Liver (tissue), 9 donors: ENCODE results near the gene CALCR. TPM values are rescaled to one million over a fixed set of nuclear protein-coding genes. Genes with fewer than 3 reads are reported as not detected.

Source experiments
- DNase-seq: peaks from one replicate; pipeline ENCODE4 v3.0.0-alpha.2; 2017; ENCODE audit warnings: low spot score
- H3K27ac ChIP-seq, 2 donors: one replicate each; pipeline ENCODE4 v1.7.0; 2013; ENCODE audit warnings: inconsistent platforms in 2 of 2, low read length in 2 of 2, control low read depth in 1 of 2, low read depth in 1 of 2, mild to moderate bottlenecking in 1 of 2
- H3K27me3 ChIP-seq, 4 donors: one replicate each; pipeline versions ENCODE4 v1.6.1 to v1.7.0; 2013; ENCODE audit warnings: low read length in 3 of 4, inconsistent platforms in 1 of 4, mild to moderate bottlenecking in 1 of 4, moderate library complexity in 1 of 4; ENCODE audit not compliant: control insufficient read depth in 4 of 4, insufficient read depth in 4 of 4
- H3K36me3 ChIP-seq, 4 donors: one replicate each; pipeline versions ENCODE4 v1.6.1 to v1.7.0; 2013; ENCODE audit warnings: low read length in 3 of 4, mild to moderate bottlenecking in 3 of 4, low read depth in 1 of 4, moderate library complexity in 1 of 4; ENCODE audit not compliant: control insufficient read depth in 4 of 4, insufficient read depth in 3 of 4
- H3K4me1 ChIP-seq, 4 donors: one replicate each; pipeline versions ENCODE4 v1.6.1 to v1.7.0; 2013; ENCODE audit warnings: low read length in 3 of 4, mild to moderate bottlenecking in 3 of 4, moderate library complexity in 1 of 4; ENCODE audit not compliant: control insufficient read depth in 4 of 4, insufficient read depth in 4 of 4
- H3K4me3 ChIP-seq, 3 donors: one replicate each; pipeline versions ENCODE4 v1.6.1 to v1.7.0; 2013; ENCODE audit warnings: low read length in 3 of 3, control low read depth in 1 of 3, low read depth in 1 of 3, mild to moderate bottlenecking in 1 of 3
- H3K9ac ChIP-seq, 2 donors: one replicate each; pipeline ENCODE4 v1.7.0; 2013; ENCODE audit warnings: low read length in 2 of 2, mild to moderate bottlenecking in 2 of 2, moderate library complexity in 2 of 2, control low read depth in 1 of 2, low read depth in 1 of 2
- H3K9me3 ChIP-seq, 4 donors: one replicate each; pipeline versions ENCODE4 v1.6.1 to v1.7.0; 2013; ENCODE audit warnings: low read length in 3 of 4; ENCODE audit not compliant: control insufficient read depth in 4 of 4
- EGR1 ChIP-seq, 2 donors: IDR thresholded peaks; 2 replicates each; pipeline ENCODE4 v1.6.1; 2016 to 2018; ENCODE audit warnings: antibody characterized with exemption in 2 of 2, low read depth in 2 of 2
- FOXA1 ChIP-seq: IDR thresholded peaks from 2 replicates; pipeline ENCODE4 v1.6.1; 2016; ENCODE audit warnings: antibody characterized with exemption
- FOXA2 ChIP-seq: IDR thresholded peaks from 2 replicates; pipeline ENCODE4 v1.6.1; 2016; ENCODE audit warnings: antibody characterized with exemption
- GABPA ChIP-seq, 2 donors: IDR thresholded peaks in 1 of 2; conservative IDR thresholded peaks in 1 of 2; 2 replicates each; pipeline ENCODE4 v1.6.1; 2016; ENCODE audit warnings: antibody characterized with exemption in 2 of 2, mild to moderate bottlenecking in 1 of 2, moderate library complexity in 1 of 2
- HNF4A ChIP-seq, 2 donors: conservative IDR thresholded peaks; 2 replicates each; pipeline ENCODE4 v1.6.1; 2016; ENCODE audit warnings: antibody characterized with exemption in 2 of 2, mild to moderate bottlenecking in 2 of 2
- HNF4G ChIP-seq: IDR thresholded peaks from 2 replicates; pipeline ENCODE4 v1.6.1; 2016; ENCODE audit warnings: antibody characterized with exemption
- JUND ChIP-seq, 2 donors: IDR thresholded peaks; 2 replicates each; pipeline ENCODE4 v1.6.1; 2016; ENCODE audit warnings: antibody characterized with exemption in 2 of 2
- NR2F2 ChIP-seq: IDR thresholded peaks from 2 replicates; pipeline ENCODE4 v1.6.1; 2016; ENCODE audit warnings: antibody characterized with exemption
- RAD21 ChIP-seq, 2 donors: IDR thresholded peaks; 2 replicates each; pipeline ENCODE4 v1.6.1; 2016; ENCODE audit warnings: antibody characterized with exemption in 2 of 2, mild to moderate bottlenecking in 2 of 2
- RXRA ChIP-seq, 2 donors: IDR thresholded peaks; 2 replicates each; pipeline ENCODE4 v1.6.1; 2017 to 2018; ENCODE audit warnings: antibody characterized with exemption in 2 of 2, mild to moderate bottlenecking in 1 of 2
- SP1 ChIP-seq: IDR thresholded peaks from 2 replicates; pipeline ENCODE4 v1.6.1; 2018; ENCODE audit warnings: antibody characterized with exemption, mild to moderate bottlenecking
- TAF1 ChIP-seq: conservative IDR thresholded peaks from 2 replicates; pipeline ENCODE4 v1.6.1; 2016; ENCODE audit warnings: antibody characterized with exemption, mild to moderate bottlenecking
- YY1 ChIP-seq: IDR thresholded peaks from 2 replicates; pipeline ENCODE4 v1.6.1; 2016; ENCODE audit warnings: antibody characterized with exemption, mild to moderate bottlenecking
- WGBS: extraction: QIAGEN DNeasy Blood & Tissue Kit; methylation state at CpG from one replicate; pipeline ENCODE4 v1.1.7; 2013; 5-methylcytosine and 5-hydroxymethylcytosine counted together
- polyA plus RNA-seq, 2 donors: library from polyadenylated mRNA; stranded (reverse) in 1 of 2; unstranded in 1 of 2; fragments of 200-250 nt in 1 of 2; fragments of >200 nt in 1 of 2; fragmentation: Nextera tagmentation in 1 of 2; extraction: Ambion mirVana in 1 of 2; gene quantifications; one replicate each; pipeline versions ENCODE4 v1.2.1 to v1.2.3, GENCODE V29; 2013 to 2015
- total RNA-seq, 2 donors: library from RNA; depleted of rRNA; stranded (reverse); fragments of >200 nt; gene quantifications; one replicate each; pipeline ENCODE4 v1.2.3, GENCODE V29; 2014
- TF ChIP-seq, protein P1 (sequence below): fragments of 150-350 bp; IDR thresholded peaks from 2 replicates; pipeline ENCODE4 v1.5.1; 2017; ENCODE audit warnings: improper control_type of control experiment, low read depth, low read length; ENCODE audit not compliant: missing input control
- TF ChIP-seq, protein P2 (sequence below): IDR thresholded peaks from 2 replicates; pipeline ENCODE4 v1.6.1; 2016; ENCODE audit warnings: antibody characterized with exemption
- TF ChIP-seq, protein P3 (sequence below): IDR thresholded peaks from 2 replicates; pipeline ENCODE4 v1.6.1; 2016; ENCODE audit warnings: antibody characterized with exemption
- TF ChIP-seq, protein P4 (sequence below): IDR thresholded peaks from 2 replicates; pipeline ENCODE4 v1.6.1; 2016; ENCODE audit warnings: antibody characterized with exemption, mild to moderate bottlenecking
- TF ChIP-seq, protein P5 (sequence below): IDR thresholded peaks from 2 replicates; pipeline ENCODE4 v1.6.1; 2016; ENCODE audit warnings: antibody characterized with exemption
- donor health status: healthy.
- donor health status: healthy.
- donor health status: healthy.
- donor health status: healthy.
- donor health status: healthy.

Gene CALCR
- total and polyA plus RNA-seq, 4 donors = 0.19 TPM; not detected in 3

DNA sequence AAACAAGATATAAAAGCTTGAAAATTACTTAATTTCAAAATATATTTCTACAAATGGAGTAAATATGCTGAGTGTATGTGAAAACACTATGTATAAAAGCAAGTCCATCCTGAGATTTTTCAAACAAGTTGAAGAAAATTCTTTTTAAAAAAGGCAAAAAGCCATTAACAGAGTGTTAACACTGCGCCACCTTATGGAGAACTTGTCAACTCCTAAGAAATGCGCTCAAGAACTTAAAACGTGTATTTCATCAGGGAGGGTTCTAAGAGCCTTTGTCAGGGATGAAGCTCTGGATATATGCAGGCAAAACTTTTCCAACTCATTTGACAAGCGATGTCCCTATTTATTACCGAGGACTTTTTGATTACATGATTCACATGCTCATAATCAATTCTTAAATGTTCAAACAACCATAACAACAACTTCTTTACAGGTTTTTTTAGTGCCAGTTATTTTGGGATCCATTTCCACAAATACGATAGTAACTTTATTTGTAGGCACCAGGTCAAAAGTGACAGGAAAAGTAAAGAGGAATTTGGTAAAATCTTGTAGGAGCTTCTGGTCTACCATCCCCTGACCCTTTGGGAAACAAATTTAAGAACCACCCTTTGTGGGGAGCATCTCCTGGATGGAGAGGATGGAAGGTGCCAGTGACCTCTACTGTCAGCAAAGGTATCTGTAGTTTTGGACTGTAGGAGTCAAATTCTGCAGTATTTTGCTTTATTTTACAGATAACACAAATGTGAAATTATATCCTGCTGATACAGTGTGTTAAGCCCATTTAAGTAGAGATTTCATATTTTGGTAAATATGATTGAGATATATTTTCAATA, 23.2 kb downstream of the CALCR start:
- H3K36me3 ChIP-seq = no peaks in the 10 kb centered on the region
- H3K27me3 ChIP-seq = peaks cover 0 to 2% (median 0%) of the 10 kb centered on the region in 4 donors
- no peak overlapping the region for H3K4me3 ChIP-seq
- TF ChIP-seq RAD21 (IDR thresholded peaks at IDR 0.05) = peak; percentile 71 to 76
- no peak for TF ChIP-seq YY1
- TF ChIP-seq, protein P1, sequence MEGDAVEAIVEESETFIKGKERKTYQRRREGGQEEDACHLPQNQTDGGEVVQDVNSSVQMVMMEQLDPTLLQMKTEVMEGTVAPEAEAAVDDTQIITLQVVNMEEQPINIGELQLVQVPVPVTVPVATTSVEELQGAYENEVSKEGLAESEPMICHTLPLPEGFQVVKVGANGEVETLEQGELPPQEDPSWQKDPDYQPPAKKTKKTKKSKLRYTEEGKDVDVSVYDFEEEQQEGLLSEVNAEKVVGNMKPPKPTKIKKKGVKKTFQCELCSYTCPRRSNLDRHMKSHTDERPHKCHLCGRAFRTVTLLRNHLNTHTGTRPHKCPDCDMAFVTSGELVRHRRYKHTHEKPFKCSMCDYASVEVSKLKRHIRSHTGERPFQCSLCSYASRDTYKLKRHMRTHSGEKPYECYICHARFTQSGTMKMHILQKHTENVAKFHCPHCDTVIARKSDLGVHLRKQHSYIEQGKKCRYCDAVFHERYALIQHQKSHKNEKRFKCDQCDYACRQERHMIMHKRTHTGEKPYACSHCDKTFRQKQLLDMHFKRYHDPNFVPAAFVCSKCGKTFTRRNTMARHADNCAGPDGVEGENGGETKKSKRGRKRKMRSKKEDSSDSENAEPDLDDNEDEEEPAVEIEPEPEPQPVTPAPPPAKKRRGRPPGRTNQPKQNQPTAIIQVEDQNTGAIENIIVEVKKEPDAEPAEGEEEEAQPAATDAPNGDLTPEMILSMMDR = peak; percentile 44
- no peaks in the 10 kb centered on the region for H3K9me3 ChIP-seq
- no peak overlapping the region for H3K9ac ChIP-seq
- 18% methylated on average over 6 of the region's 6 CpGs for WGBS
- H3K4me1 ChIP-seq = no peaks in the 10 kb centered on the region
- H3K27ac ChIP-seq = no peak overlapping the region
- no peak for DNase-seq

DNA sequence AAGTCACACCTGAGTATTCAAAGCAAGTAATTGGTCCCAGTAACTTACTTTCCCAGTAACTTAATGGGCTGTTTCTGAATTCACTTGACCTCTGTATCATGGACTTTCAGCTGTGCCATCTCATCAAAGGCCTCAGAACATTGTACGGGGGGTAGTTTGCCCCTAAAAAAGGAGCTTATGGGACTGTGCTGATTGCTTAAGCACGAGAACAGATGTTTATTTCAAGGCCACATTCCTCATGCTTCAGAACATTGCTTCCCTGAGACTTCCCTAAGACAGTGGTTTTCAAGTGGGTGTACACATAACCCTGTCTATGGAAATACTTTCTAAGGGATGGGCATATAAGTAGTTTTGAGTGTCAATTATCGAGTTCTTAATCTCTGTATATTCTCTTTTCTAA, 26.8 kb downstream of the CALCR start:
- DNase-seq = no peak
- Histone ChIP-seq H3K27me3 (peaks cover 0 to 2% (median 0%) of the 10 kb centered on the region in 4 donors), H3K9ac (no peak overlapping the region), H3K4me3 (no peak overlapping the region), H3K9me3 (no peaks in the 10 kb centered on the region), H3K27ac (no peak overlapping the region), H3K36me3 (no peaks in the 10 kb centered on the region), H3K4me1 (no peaks in the 10 kb centered on the region)
- 81% methylated on average over 3 of the region's 3 CpGs for WGBS
- TF ChIP-seq SP1 (no peak), GABPA (IDR thresholded peaks at IDR 0.05 in 1 of 2, conservative IDR thresholded peaks at IDR 0.05 in 1 of 2) (no peak), NR2F2 (no peak), HNF4G (no peak), FOXA2 (no peak), YY1 (no peak), RAD21 (IDR thresholded peaks at IDR 0.05) (no peak), TAF1 (no peak), RXRA (IDR thresholded peaks at IDR 0.05) (no peak), JUND (IDR thresholded peaks at IDR 0.05) (no peak), FOXA1 (no peak), EGR1 (IDR thresholded peaks at IDR 0.05; ENCODE audit: low read depth in 2 of 2) (no peak), HNF4A (conservative IDR thresholded peaks at IDR 0.05) (no peak)
- TF ChIP-seq, protein P1 = no peak
- TF ChIP-seq, protein P2, sequence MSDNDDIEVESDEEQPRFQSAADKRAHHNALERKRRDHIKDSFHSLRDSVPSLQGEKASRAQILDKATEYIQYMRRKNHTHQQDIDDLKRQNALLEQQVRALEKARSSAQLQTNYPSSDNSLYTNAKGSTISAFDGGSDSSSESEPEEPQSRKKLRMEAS = no peak
- TF ChIP-seq, protein P3, sequence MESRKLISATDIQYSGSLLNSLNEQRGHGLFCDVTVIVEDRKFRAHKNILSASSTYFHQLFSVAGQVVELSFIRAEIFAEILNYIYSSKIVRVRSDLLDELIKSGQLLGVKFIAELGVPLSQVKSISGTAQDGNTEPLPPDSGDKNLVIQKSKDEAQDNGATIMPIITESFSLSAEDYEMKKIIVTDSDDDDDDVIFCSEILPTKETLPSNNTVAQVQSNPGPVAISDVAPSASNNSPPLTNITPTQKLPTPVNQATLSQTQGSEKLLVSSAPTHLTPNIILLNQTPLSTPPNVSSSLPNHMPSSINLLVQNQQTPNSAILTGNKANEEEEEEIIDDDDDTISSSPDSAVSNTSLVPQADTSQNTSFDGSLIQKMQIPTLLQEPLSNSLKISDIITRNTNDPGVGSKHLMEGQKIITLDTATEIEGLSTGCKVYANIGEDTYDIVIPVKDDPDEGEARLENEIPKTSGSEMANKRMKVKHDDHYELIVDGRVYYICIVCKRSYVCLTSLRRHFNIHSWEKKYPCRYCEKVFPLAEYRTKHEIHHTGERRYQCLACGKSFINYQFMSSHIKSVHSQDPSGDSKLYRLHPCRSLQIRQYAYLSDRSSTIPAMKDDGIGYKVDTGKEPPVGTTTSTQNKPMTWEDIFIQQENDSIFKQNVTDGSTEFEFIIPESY = no peak
- TF ChIP-seq, protein P4, sequence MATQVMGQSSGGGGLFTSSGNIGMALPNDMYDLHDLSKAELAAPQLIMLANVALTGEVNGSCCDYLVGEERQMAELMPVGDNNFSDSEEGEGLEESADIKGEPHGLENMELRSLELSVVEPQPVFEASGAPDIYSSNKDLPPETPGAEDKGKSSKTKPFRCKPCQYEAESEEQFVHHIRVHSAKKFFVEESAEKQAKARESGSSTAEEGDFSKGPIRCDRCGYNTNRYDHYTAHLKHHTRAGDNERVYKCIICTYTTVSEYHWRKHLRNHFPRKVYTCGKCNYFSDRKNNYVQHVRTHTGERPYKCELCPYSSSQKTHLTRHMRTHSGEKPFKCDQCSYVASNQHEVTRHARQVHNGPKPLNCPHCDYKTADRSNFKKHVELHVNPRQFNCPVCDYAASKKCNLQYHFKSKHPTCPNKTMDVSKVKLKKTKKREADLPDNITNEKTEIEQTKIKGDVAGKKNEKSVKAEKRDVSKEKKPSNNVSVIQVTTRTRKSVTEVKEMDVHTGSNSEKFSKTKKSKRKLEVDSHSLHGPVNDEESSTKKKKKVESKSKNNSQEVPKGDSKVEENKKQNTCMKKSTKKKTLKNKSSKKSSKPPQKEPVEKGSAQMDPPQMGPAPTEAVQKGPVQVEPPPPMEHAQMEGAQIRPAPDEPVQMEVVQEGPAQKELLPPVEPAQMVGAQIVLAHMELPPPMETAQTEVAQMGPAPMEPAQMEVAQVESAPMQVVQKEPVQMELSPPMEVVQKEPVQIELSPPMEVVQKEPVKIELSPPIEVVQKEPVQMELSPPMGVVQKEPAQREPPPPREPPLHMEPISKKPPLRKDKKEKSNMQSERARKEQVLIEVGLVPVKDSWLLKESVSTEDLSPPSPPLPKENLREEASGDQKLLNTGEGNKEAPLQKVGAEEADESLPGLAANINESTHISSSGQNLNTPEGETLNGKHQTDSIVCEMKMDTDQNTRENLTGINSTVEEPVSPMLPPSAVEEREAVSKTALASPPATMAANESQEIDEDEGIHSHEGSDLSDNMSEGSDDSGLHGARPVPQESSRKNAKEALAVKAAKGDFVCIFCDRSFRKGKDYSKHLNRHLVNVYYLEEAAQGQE = no peak
- TF ChIP-seq, protein P5, sequence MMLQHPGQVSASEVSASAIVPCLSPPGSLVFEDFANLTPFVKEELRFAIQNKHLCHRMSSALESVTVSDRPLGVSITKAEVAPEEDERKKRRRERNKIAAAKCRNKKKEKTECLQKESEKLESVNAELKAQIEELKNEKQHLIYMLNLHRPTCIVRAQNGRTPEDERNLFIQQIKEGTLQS = no peak
